HG02885 (cell line): ENCODE results near the gene CNIH2.
"Not testable (repeated sequence)": the region's sequence is repeated elsewhere in the genome, so short reads cannot be mapped to it uniquely, and the experiment has no call there.

Source experiments
- ATAC-seq: cut with Tn5 transposase; IDR thresholded peaks from one replicate; pipeline ENCODE4 v1.9.1; 2021; ENCODE audit warnings: mild to moderate bottlenecking; ENCODE audit not compliant: unreplicated experiment, poor library complexity

Gene CNIH2

DNA sequence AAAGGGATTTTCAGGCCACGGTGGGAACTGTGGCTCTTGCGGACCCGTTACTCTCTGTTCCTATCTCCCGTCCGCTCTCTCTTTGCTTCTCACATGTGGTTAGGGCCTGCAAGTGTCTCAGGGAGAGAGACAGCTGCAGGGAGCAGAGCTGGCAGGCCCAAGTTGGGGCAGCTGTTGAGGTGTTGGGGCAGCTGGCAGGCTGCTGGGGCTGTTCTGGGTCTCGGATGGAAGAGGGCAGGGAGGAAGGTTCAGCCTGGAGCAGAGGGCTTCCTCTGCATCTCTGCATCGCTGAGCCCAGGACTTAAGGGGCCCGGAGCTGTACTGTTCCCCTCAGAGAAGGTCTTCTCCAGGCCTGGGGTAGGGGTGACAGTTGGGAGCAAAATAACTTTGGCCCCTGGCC lies 2.6 kb upstream of the CNIH2 start:
- ATAC-seq = no peak

DNA sequence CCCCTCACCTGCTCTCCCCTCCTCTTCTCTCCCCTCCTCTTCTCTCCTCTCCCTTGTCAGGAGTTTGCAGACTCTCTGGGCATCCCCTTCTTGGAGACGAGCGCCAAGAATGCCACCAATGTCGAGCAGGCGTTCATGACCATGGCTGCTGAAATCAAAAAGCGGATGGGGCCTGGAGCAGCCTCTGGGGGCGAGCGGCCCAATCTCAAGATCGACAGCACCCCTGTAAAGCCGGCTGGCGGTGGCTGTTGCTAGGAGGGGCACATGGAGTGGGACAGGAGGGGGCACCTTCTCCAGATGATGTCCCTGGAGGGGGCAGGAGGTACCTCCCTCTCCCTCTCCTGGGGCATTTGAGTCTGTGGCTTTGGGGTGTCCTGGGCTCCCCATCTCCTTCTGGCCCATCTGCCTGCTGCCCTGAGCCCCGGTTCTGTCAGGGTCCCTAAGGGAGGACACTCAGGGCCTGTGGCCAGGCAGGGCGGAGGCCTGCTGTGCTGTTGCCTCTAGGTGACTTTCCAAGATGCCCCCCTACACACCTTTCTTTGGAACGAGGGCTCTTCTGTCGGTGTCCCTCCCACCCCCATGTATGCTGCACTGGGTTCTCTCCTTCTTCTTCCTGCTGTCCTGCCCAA lies 1.9 kb upstream of the CNIH2 start:
- no peak for ATAC-seq

DNA sequence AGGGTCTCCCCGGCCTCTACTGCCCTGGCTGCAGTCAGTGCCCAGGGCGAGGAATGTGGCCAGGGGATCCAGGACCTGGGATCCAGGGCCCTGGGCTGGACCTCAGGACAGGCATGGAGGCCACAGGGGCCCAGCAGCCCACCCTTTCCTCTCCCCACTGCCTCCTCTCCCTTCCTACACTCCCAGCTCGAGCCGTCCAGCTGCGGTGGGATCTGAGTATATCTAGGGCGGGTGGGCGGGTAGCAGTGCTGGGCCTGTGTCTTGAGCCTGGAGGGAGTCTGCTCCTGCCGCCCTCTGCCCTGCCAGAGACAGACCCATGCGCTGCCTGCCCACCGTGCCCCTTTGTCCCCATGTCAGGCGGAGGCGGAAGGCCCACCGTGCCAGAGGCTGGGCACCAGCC lies 1.4 kb upstream of the CNIH2 start:
- ATAC-seq = not testable (repeated sequence)

DNA sequence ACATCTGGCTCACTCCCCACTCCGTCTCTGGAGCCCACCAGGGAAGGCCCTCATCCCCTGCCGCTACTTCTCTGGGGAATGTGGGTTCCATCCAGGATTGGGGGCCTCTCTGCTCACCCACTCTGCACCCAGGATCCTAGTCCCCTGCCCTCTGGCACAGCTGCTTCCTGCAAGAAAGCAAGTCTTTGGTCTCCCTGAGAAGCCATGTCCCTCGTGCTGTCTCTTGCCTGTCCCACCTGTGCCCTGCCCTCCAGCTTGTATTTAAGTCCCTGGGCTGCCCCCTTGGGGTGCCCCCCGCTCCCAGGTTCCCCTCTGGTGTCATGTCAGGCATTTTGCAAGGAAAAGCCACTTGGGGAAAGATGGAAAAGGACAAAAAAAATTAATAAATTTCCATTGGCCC lies 911 bp upstream of the CNIH2 start:
- not testable (repeated sequence) for ATAC-seq

DNA sequence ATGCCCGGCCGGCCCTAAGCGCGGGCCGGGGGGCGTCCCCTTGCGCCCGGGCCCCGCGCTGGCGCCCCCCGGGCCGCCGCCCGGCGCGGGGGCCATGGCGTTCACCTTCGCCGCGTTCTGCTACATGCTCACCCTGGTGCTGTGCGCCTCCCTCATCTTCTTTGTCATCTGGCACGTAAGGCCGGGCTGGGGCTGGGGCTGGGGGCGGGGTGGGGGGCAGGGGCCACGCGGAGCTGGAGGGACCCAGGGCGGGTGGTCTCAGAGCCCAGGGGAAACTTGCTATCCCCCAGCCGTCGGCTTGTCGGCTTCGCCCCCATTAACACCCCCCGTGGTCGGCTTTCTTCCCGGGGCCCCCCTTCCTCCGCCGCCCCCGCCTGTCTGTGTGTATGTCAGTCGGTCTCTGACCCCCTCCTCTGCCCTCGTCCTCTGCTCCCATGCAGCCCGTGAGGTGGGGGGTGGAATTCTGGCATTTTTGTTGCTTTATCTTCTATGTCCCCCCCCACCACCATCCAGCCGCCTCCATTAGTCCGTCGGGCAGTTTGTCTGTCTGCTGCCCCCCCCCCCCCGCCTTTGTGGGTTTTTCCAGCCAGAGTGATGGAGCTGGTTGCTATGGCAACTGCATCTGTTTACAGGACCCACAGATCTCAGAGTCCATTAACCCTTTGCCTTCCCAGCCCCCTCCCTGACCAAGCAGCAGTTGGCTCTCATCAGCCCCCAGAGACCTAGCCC lies 552 bp downstream of the CNIH2 start:
- ATAC-seq = no peak

DNA sequence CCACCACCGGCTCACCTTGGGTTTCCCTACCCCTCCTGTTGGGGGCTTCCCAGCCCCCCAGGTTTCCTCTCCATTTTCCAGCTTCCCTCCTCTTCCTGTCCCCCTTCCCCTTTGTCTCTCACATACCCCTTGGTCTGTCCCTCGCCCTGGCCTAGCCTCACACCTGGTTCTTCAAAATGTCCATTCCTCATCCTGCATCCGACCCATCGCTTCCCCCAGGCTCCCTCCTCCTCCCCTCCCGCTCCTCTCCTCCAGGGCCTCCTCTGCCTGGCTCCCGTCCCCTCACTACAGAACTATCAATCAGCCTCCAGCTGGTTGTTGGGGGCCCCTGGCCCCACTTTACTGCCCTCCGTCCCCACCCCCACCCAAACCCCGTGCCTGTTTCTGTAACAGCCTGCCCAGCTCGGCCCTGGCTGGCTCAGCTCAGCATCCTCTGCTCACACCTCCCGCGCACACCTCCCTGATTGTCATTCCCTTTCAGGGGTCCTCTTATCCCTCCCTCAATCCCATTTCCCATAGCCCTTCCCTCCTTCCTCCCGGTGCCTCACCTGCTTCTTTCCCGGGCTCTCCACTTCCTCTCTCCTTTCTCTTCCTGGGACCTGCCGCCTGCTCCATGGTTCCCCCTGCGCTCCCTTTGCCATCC lies 1.2 kb downstream of the CNIH2 start:
- ATAC-seq = no peak

DNA sequence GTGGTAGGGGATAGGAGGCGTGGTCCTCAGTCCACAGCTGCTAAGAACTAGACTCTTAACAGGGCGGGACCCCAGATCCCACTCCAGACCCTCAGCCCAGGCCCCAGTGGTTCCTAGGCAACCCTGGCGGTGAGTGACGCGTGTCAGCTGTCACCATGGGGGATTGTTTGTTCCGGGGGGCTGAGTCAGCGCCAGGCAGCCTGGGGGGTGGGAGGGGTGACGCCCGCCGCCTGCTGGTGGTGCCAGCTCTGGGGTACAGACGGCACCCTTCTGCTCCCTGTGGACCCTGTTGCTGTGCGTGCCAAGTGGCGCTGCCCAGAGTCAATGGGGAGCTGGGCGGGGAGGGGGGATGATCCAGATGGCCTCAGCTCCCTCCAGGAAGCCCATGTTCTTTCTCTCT lies 2.5 kb downstream of the CNIH2 start:
- no peak for ATAC-seq

DNA sequence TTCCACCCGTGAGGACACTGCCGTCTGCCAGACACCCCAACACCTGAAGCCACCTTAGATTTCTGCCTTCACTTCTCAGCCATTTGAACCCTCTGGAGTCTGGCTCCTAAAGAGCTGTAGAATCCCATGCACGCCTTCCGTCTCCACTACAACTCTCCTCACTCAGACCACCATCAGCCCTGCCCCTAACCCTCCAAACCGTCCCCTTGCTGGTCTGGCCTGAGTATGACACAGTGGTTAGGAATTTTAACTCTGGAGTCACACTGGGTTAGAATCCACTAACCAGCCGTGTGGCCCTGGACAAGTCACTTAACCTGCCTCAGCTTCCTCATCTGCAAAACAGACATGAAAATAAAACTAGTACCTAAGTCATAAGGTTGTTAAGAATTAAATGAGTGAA lies 3.0 kb downstream of the CNIH2 start:
- ATAC-seq = no peak

DNA sequence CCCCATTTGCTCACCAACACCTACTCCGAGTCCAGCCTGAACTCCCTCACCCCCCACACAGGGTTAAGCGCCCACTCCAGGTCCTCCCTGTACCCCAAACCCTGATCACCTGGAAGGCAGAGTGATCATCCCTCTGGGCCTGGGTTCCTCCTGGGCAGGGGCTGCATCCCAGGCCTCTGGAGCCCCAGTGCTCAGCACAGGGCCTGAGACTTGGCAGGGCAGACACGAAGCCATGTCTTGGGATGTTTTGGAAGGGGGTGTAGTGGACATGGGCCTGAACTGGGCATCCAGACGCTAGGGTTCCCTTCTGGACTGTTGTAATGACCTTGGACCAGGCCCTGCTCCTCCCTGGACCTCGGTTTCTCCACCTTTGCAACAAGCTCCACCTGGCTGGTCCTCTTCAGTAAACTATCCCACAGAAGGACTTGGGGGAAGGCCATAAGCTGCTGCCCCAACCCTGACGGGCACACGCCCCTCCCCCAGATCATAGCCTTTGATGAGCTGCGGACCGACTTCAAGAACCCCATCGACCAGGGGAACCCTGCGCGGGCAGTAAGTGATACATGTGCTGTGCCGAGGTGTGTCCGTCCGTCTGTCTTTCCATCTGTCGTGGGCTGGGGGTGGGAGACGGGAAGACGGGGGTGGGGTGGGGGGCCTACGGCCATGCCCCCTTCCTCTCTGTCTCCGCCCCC lies 3.9 kb downstream of the CNIH2 start:
- ATAC-seq = no peak

DNA sequence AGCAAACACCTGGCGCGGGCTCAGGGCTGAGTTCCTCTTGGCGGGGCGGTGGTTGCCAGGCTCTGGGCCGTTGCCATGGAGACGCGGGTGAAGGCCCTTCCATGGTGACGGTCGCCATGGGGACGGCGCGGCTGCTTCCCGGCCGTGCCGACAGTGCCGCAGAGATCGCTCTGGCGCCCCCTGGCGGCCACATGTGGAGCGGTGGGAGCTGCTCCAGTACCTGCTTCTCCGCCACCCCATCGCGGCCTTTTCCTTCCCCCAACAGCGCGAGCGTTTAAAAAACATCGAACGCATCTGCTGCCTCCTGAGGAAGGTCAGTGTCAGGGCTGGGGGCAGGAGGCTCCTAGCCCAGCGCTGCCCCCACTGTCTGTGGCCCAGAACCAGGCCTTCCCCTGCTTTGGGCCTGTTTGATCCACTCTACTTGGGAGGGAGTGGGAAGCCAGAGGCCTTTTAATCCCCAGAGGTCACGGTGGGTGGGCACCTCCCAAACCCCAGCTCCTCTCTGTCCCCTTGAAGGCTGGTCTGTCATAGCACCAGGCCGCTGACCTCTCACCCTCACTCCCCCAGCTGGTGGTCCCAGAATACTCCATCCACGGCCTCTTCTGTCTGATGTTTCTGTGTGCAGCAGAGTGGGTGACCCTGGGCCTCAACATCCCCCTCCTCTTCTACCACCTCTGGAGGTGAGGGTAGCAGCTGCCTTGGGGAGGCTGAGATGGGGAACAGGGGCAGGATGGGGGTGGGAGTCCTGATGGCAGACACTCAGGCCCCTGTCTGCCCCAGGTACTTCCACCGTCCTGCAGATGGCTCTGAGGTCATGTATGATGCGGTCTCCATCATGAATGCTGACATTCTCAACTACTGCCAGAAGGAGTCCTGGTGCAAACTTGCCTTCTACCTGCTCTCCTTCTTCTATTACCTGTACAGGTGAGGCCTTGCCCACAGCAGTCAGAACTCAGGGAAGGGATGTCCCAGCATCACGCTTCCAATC lies 4.8 kb downstream of the CNIH2 start:
- ATAC-seq = peak; percentile 79

DNA sequence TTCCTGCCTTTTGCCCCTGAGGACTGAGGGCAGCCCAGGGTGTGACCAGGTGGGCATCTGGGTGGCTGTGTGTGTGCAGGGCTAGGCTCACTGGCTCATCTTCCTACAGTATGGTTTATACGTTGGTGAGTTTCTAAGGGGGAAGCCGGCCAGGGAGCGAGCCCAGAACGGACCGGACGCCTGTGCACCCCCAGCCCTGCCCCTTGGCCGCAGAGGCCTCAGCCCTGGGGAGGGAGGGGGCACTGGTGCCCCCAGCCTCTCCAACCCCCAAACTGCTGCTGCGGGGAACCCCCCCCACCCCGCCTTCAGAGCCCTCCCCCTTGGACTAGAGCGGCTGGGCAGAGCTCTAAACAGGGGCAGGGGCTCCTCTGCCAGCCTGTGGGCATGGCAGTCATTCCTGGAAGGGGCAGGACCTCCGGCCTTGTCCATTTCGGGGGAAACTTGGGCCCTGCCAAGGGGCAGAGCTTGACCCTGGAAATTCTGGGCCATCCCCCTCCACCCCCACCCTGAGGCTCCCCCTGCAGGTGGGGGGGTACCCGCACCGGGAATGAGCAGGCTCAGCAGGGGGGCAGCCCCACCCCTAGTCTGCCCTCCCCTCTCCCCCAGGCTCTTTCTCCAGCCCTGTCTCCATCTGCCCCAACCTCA lies 5.6 kb downstream of the CNIH2 start:
- ATAC-seq = no peak

DNA sequence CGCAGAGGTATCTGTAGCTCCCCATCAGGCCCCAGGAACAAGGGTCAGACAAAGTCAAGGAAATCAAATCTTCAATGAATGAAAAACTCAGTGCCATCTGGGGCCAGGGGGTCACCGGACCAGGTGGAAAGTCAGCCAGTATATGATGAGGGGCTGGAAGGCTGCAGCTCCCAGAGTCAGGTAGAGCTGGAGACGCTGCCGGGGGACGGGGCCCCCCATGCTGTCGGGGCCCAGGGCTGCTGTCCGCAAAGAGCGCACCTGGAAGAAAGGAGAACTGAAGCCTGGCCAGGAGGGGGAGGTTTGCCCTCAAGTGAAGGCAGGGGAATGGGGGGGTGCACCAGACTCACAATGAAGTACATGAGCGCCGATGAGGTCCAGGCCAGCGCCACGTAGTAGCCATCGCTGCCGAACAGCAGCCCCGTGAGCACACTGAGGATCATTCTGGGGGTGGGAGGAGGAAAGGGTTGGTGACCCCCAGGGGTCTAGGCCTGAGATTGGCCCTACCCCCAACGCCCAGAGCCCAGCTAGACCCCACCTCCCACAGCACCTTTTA lies 6.6 kb downstream of the CNIH2 start:
- no peak for ATAC-seq

DNA sequence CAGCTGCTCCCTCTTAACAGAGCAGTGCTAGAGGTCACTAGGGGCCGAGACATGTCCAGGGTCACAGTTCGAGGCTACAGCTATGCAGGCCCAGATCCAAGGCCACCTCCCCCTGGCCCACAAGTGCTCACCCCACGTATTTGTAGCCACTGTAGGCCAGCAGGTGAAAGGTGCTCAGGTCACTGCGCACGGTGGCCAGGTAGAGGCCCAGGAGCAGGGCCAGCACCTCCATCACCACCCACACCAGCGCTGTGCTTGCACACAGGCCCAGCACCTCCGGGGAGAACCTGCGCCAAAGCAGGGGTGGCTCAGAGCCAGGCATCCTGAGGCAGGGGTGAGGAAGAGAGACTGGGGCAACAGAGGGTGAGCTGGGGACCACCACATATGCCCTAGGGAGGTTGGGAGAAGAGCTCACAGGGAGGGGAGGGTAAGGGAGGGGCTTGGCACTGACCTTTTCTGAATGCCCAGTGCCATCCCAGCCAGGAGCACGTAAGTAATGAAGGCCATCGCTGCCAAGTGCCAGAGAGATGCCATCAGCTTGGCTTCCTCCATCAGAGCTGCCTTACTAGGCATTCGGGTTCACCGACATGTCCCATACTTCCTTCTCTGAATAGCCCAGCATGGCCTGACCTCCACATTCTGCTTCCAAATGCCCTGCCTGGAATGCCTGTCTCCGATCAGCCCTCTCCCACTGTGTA lies 7.4 kb downstream of the CNIH2 start:
- ATAC-seq = no peak

DNA sequence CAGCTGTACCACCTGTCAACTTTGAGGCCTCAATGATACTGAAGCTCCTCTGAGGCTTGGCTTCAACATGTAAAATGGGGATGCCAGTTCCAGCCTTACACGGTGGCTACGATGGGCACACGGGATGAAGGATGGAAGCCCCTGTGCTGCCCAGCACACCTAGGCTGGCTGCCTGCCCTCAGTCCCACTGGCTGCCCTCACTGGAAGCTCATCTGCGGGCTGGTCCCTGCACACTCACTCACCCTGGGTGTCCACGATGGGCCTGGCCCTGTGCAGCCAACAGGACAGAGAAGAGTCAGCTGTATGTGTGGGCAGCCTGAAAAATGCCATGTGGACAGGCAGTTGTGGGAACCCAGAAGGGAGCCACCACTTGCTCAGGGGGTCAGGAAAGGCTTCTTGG lies 8.7 kb downstream of the CNIH2 start:
- ATAC-seq = no peak

DNA sequence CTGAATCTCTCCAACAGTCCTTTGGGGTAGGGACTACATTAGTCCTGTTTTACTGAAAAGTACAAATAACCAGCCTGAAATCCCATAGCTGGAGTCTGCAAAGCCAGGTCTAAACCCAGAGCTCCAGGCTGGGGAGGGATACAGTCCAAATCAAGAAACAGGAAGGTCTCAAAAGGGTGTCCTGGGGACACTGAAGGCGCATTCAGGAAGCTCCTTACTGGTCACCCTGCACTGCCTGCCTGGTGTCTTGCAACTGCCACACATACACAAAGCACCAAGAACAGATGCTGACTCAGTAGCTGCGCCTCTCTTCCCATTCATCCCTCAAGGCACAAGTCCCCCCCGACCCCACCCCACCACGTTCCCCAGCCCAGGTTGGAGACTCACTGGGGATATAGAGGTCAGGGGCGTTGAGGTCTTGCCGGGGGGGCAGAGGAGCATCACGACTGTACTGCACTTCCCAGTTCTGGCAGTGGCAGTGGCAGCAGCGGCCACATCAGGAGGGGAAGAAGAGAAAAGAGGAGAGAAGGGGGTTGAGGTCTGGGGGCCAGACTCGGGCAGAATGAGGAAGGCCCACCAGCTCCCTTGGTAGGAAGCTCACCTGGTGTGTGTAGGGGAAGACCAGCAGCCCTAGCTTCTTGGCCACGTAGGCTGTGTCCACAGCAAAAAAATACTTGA lies 9.4 kb downstream of the CNIH2 start:
- no peak for ATAC-seq

DNA sequence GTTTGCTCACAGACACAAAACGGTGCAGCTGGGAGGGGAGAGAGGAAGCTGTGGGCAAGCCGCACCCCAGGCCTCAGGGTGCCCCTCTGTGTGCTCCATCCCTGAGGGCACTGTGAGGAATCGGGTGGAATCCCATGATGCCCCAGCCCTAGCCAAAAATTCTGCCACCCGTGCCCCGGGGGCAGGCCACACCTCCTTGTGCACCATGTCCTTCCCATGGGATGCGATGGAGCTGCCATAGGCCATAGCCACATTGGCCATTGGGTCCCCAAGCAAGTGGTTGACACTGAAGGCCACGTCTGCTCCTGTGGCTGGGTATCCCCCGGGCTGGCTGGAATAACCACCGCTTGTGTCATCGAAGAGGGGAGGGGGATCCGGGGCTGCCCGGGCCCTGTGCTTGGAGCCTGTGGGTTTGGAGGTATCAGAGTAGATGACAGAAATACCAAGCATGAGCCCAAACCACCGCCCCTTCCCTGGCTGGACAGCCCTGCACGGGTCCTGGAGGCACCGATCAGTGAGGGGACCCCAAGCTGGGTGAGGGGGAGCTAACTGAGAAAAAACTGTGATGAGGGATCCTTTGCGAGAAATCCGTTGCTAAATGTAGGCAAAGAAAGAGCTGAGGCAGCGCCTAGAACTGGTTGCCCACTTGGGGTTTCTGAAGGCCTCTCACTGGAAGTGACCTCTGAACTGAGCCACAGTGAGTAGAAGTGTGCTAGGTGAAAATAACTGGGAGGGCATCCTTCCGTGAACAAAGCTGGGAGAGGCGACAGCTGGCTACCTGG lies 10.1 kb downstream of the CNIH2 start:
- no peak for ATAC-seq
